Measurements from ENCODE around the gene CDO1. TPM values are rescaled to one million over a fixed set of nuclear protein-coding genes. Genes with fewer than 3 reads are reported as not detected.

The CDO1 gene
- total and polyA plus RNA-seq, 8 donors: 1.9 to 19.7 (median 5.6) TPM

DNA sequence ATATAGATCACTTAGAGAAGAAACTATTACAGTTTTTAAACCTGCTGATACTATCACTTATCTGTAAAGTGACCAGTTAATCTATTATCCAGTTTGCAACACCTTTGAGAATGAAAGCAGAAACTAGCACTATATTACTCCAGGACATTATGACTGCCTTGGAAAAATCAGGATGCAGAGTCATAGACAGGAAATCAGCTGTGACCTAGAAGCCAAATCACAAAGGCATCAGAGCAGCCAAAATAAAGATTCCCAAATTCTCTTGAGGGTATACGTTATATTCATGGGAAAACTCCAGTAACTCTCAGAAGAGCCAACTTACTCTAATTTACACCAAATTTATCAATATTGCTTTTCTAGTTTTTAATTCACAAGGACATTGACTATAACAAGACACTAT lies 49.9 kb downstream of the CDO1 start:
- intact Hi-C loops (cut with DNase I): no loop called here
- H3K27ac ChIP-seq: no peak overlapping the region
- H3K27me3 ChIP-seq: no peaks in the 10 kb centered on the region
- DNase-seq (no peak), FAIRE-seq (no peak), ATAC-seq (no peak)
- WGBS, 2 donors: 77 to 81% methylated on average over 1 of the region's 1 CpG
- no peaks in the 10 kb centered on the region for H3K36me3 ChIP-seq
- H3K4me1 ChIP-seq: no peaks in the 10 kb centered on the region
- TF ChIP-seq, protein P1, sequence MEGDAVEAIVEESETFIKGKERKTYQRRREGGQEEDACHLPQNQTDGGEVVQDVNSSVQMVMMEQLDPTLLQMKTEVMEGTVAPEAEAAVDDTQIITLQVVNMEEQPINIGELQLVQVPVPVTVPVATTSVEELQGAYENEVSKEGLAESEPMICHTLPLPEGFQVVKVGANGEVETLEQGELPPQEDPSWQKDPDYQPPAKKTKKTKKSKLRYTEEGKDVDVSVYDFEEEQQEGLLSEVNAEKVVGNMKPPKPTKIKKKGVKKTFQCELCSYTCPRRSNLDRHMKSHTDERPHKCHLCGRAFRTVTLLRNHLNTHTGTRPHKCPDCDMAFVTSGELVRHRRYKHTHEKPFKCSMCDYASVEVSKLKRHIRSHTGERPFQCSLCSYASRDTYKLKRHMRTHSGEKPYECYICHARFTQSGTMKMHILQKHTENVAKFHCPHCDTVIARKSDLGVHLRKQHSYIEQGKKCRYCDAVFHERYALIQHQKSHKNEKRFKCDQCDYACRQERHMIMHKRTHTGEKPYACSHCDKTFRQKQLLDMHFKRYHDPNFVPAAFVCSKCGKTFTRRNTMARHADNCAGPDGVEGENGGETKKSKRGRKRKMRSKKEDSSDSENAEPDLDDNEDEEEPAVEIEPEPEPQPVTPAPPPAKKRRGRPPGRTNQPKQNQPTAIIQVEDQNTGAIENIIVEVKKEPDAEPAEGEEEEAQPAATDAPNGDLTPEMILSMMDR (IDR thresholded peaks at IDR 0.05): no peak
- no peaks in the 10 kb centered on the region for H3K9me3 ChIP-seq
- H3K4me3 ChIP-seq: no peak overlapping the region

DNA sequence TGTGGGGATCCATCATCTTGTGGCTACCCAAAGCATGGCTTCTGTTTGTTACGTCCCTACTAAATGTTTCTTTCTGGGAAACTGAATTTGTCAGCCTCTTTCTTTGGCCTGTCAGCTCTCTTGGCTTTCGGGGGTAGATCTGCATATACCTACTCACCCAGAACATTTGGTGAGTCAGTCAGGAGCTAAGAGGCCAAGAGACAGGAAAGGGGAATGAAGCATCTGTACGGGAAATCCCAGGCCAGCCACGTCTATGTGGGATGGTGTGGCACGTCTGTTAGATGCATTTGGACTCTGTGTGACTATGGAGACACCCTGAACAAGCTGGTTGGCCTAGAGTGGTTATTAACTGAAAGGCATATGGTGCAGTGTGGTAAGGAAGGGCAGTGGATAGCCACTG lies 58.1 kb downstream of the CDO1 start:
- ATAC-seq (no peak), FAIRE-seq (no peak), DNase-seq (no peak)
- intact Hi-C loops (cut with DNase I): no loop called here
- 68 to 79% methylated on average over 5 of the region's 5 CpGs for WGBS, 2 donors
- Histone ChIP-seq H3K4me1 (no peaks in the 10 kb centered on the region), H3K36me3 (no peaks in the 10 kb centered on the region), H3K4me3 (no peak overlapping the region), H3K27ac (no peak overlapping the region), H3K27me3 (no peaks in the 10 kb centered on the region), H3K9me3 (no peaks in the 10 kb centered on the region)
- TF ChIP-seq, protein P1 (IDR thresholded peaks at IDR 0.05): no peak

DNA sequence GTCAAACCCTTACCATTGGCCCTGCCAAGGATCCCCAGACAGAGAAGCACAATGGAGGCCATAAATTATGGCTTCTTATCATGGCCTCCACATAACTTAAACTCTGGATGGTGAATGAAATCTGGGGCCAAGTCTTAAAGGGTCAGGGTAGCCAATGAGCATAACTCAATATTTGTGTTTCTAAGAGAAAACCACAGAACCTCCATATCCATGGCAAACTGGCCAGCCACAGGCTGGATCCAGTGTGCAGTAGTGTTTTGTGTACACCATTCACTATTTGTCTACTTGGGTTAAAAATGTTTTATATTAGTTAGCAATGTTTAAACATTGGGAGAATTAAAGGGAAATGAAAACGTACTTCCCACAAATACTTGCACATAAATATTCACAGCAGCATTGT lies 60.8 kb downstream of the CDO1 start:
- Histone ChIP-seq H3K27me3 (no peaks in the 10 kb centered on the region), H3K27ac (no peak overlapping the region), H3K4me1 (no peaks in the 10 kb centered on the region), H3K9me3 (no peaks in the 10 kb centered on the region), H3K36me3 (no peaks in the 10 kb centered on the region), H3K4me3 (no peak overlapping the region)
- FAIRE-seq (no peak), ATAC-seq (no peak), DNase-seq (no peak)
- TF ChIP-seq, protein P1 (IDR thresholded peaks at IDR 0.05): no peak
- intact Hi-C loops (cut with DNase I): no loop called here
- WGBS, 2 donors: 71 to 80% methylated on average over 1 of the region's 1 CpG

Other genes starting within 250 kb of the CDO1 start
- 1 to 10 TPM; 1.6 to 3.4 (median 2.2) TPM for gene TICAM2, start 214.2 kb downstream of the CDO1 start, total RNA-seq
- 1 to 10 TPM; 1.4 to 1.9 TPM for gene TICAM2, start 214.2 kb downstream of the CDO1 start, polyA plus RNA-seq
- 10 to 100 TPM; 39.4 to 71.3 (median 63.7) TPM for gene TMED7, start 190.6 kb downstream of the CDO1 start, total RNA-seq
- 10 to 100 TPM in 1 of 2 donors, 1 to 10 TPM in 1; 8.2 to 27.5 TPM for gene TMED7, start 190.6 kb downstream of the CDO1 start, polyA plus RNA-seq
- gene ATG12, start 24.9 kb upstream of the CDO1 start, total RNA-seq: 10 to 100 TPM; 13.0 to 21.5 (median 14.6) TPM
- 10 to 100 TPM; 16.1 to 28.4 TPM for gene ATG12, start 24.9 kb upstream of the CDO1 start, polyA plus RNA-seq
- gene AP3S1, start 25.3 kb upstream of the CDO1 start, total RNA-seq: 10 to 100 TPM; 40.6 to 58.4 (median 52.5) TPM
- gene AP3S1, start 25.3 kb upstream of the CDO1 start, polyA plus RNA-seq: 10 to 100 TPM; 26.0 to 36.4 TPM
- under 1 TPM in 5 of 6 donors, not detected in 1; 0.08 to 0.40 (median 0.28) TPM for gene LVRN, start 145.8 kb upstream of the CDO1 start, total RNA-seq
- under 1 TPM; 0.16 to 0.61 TPM for gene LVRN, start 145.8 kb upstream of the CDO1 start, polyA plus RNA-seq
- gene ARL14EPL, start 215.8 kb upstream of the CDO1 start, total RNA-seq: not detected
- gene ARL14EPL, start 215.8 kb upstream of the CDO1 start, polyA plus RNA-seq: not detected